RWPE2 (cell line): ENCODE data around the gene EFNB3.

Source experiments
- ATAC-seq: fragments of 200-7000 bp; cut with Tn5 transposase; 3 replicates; pipeline ENCODE4 v1.9.1; 2021; ENCODE audit warnings: low read depth
- DNase-seq: peaks from one replicate; pipeline ENCODE4 v3.0.0-alpha.2; 2020; ENCODE audit warnings: low spot score
- H3K27ac ChIP-seq: fragments of 450-650 bp; 2 replicates; pipeline ENCODE4 v1.5.1; 2017; ENCODE audit warnings: mild to moderate bottlenecking; ENCODE audit not compliant: poor library complexity, severe bottlenecking
- H3K27me3 ChIP-seq: fragments of 250-450 bp; sonication (Bioruptor Pico); 2 replicates; pipeline ENCODE4 v1.5.1; 2021; ENCODE audit warnings: mild to moderate bottlenecking, moderate library complexity; ENCODE audit not compliant: insufficient read depth, poor library complexity, severe bottlenecking
- H3K36me3 ChIP-seq: fragments of 250-450 bp; sonication (Bioruptor Pico); 2 replicates; pipeline ENCODE4 v1.5.1; 2020; ENCODE audit warnings: low read depth, mild to moderate bottlenecking, moderate library complexity
- H3K4me1 ChIP-seq: fragments of 250-450 bp; sonication (Bioruptor Pico); 2 replicates; pipeline ENCODE4 v1.5.1; 2021; ENCODE audit warnings: mild to moderate bottlenecking, moderate library complexity; ENCODE audit not compliant: insufficient read depth, poor library complexity, severe bottlenecking
- H3K4me3 ChIP-seq: fragments of 250-450 bp; sonication (Bioruptor Pico); 2 replicates; pipeline ENCODE4 v1.5.1; 2021; ENCODE audit warnings: mild to moderate bottlenecking, moderate library complexity; ENCODE audit not compliant: severe bottlenecking
- H3K9me3 ChIP-seq: fragments of 250-450 bp; sonication (Bioruptor Pico); 2 replicates; pipeline ENCODE4 v1.5.1; 2021; ENCODE audit warnings: mild to moderate bottlenecking, moderate library complexity; ENCODE audit not compliant: severe bottlenecking
- CTCF ChIP-seq: fragments of 450-650 bp; IDR thresholded peaks from one replicate; pipeline ENCODE4 v1.5.1; 2017; ENCODE audit warnings: mild to moderate bottlenecking, moderate library complexity; ENCODE audit not compliant: poor library complexity, severe bottlenecking

The EFNB3 gene

DNA sequence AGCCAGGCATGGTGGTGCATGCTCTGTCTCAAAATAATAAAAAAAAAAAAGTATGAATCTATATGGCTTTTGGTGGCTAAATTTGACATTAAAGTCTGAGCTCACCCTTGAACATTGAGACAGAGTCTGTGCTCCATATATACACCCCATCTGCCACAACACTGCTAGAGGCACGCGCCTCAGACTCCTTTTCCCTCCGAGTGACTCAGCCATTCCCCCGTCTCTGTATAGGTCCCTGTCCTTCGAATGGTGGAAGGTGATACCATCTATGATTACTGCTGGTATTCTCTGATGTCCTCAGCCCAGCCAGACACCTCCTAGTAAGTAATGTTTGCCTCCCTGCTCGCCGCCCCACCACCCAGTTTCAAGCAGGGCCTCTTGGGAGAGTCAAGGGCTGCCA lies 4.5 kb upstream of the EFNB3 start:
- H3K36me3 ChIP-seq, result peaks cover 23% of the 10 kb centered on the region
- H3K27ac ChIP-seq, result no peak overlapping the region
- no peak for ATAC-seq
- H3K9me3 ChIP-seq, result no peaks in the 10 kb centered on the region
- H3K4me3 ChIP-seq, result no peak overlapping the region
- no peak for DNase-seq
- no peaks in the 10 kb centered on the region for H3K4me1 ChIP-seq
- H3K27me3 ChIP-seq, result peaks cover 18% of the 10 kb centered on the region
- no peak for TF ChIP-seq CTCF

- H3K4me3 ChIP-seq, result no peak overlapping the region
- H3K27me3 ChIP-seq, result peaks cover 30% of the 10 kb centered on the region
- H3K9me3 ChIP-seq, result no peaks in the 10 kb centered on the region
- TF ChIP-seq CTCF, result no peak
- no peak for ATAC-seq
- H3K4me1 ChIP-seq, result no peaks in the 10 kb centered on the region
- peaks cover 23% of the 10 kb centered on the region for H3K36me3 ChIP-seq
- H3K27ac ChIP-seq, result no peak overlapping the region
- DNase-seq, result no peak
Observed at GRCh38 chr17:7701681-7702080, 3.3 kb upstream of the EFNB3 start.

DNA sequence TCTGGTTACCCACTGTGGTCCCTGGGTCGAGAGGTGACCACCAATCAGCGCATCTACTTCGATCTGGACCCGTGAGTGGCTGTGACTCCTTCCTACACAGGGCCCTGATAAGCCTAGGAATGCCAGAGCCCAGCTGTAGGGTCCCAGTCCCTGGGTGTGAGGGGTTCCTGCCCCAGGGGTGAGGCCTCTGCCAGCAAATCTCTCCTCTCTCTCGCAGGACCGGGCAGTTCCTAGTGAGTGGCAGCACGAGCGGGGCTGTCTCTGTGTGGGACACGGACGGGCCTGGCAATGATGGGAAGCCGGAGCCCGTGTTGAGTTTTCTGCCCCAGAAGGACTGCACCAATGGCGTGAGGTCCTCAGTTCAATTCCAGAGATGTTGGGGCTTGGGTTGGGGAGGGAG lies 2.2 kb upstream of the EFNB3 start:
- no peak overlapping the region for H3K27ac ChIP-seq
- no peak overlapping the region for H3K4me3 ChIP-seq
- no peaks in the 10 kb centered on the region for H3K9me3 ChIP-seq
- no peak for TF ChIP-seq CTCF
- DNase-seq (no peak), ATAC-seq (no peak)
- H3K27me3 ChIP-seq, result peaks cover 37% of the 10 kb centered on the region
- H3K4me1 ChIP-seq, result no peaks in the 10 kb centered on the region
- H3K36me3 ChIP-seq, result peaks cover 23% of the 10 kb centered on the region

DNA sequence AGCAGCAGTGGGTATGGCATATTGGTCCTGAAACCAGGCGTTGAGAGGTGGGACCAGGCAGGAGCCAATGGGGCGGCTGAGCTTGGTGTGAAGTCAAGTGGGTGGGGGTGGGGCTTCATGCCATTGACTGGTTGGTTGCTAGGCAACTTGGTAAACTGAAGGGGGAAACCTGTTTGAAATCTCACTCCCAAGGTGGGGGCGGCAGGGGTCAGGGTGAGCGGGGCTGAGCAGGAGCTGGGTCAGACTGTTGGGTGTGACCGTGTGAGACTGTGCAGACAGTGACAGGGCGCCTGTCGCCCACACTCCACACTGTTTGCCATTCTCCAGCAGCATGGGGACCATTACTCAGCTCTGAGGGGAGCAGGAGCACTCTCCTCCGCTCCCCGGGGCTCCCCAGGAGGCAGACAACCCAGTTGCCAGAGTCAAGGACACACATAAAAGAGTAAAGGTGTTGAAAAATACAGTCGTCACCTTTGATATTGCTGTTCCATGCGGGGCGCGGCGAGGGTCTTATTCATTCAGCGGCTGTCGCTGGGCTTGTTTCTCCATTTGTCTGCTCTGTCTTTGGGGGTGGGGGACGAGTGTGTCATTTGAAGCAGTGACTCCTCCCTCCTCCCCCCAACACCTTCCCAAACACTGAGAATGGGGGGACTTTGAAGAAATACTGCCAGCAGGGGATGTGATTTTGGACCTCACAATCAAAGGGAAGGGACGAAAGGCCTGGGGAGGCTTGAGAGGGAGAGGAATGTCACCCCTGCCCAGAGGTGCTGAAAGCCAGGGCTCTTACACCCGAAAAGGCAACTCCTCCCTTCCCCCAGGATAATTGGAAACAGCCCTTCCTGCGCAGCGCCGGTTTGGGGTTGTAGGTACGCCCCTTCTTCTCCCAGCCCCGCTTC lies 1.2 kb upstream of the EFNB3 start:
- DNase-seq (no peak), ATAC-seq (no peak)
- no peak for TF ChIP-seq CTCF
- no peaks in the 10 kb centered on the region for H3K4me1 ChIP-seq
- H3K27me3 ChIP-seq, result peaks cover 37% of the 10 kb centered on the region
- no peak overlapping the region for H3K4me3 ChIP-seq
- H3K9me3 ChIP-seq, result no peaks in the 10 kb centered on the region
- peaks cover 17% of the 10 kb centered on the region for H3K36me3 ChIP-seq
- H3K27ac ChIP-seq, result no peak overlapping the region
